HepG2 (cell line): ENCODE results near the gene PRKG1. TPM values are rescaled to one million over a fixed set of nuclear protein-coding genes. Genes with fewer than 3 reads are reported as not detected.

Experiments
- ATAC-seq: fragments of 200-7000 bp; cut with Tn5 transposase; 3 replicates; pipeline ENCODE4 v1.9.1; 2020; ENCODE audit warnings: mild to moderate bottlenecking, moderate library complexity
- BruUV-seq: library from RNA; stranded (reverse); fragments of 400-500 nt; replicated peaks from 2 replicates; lab custom pipeline; 2021; lab: Mats Ljungman, UMichigan
- CTCF ChIA-PET: fragments of 300-600 bp; formaldehyde crosslinking; extraction: SDS; loops from one replicate; lab custom pipeline; 2021; ENCODE audit warnings: low total read pairs, inconsistent platforms, low intra/inter-chr PET ratio; lab: Yijun Ruan, JAX
- POLR2A ChIA-PET: fragments of 350-600 bp; sonication (Branson Sonifier 250); formaldehyde crosslinking; loops from one replicate; lab custom pipeline; 2020; ENCODE audit warnings: antibody characterized with exemption, inconsistent platforms; lab: Yijun Ruan, JAX
- DNase-seq: peaks from one replicate; pipeline ENCODE4 v3.0.0-alpha.2; 2015; ENCODE audit warnings: low spot score
- FAIRE-seq: peaks from 3 replicates; lab custom pipeline; 2011; peaks lifted over from hg19 to GRCh38; lab: Jason Lieb, UNC
- H2AFZ ChIP-seq: one replicate; pipeline ENCODE4 v1.6.1; 2011; ENCODE audit warnings: low read length, inconsistent platforms
- H3K27ac ChIP-seq: fragments of 300-600 bp; 3 replicates; pipeline ENCODE4 v1.8.0; 2011; ENCODE audit warnings: mixed run types, mild to moderate bottlenecking, mixed read lengths, low read length, inconsistent platforms; ENCODE audit not compliant: insufficient read depth; ENCODE audit errors: extremely low read length
- H3K27me3 ChIP-seq, 2 experiments: fragments of 200-600 bp in 1 of 2; 2 replicates in 1 of 2; 3 replicates in 1 of 2; pipeline versions ENCODE4 v1.6.0 to v1.8.0; 2011; ENCODE audit warnings: low read length in 2 of 2, mild to moderate bottlenecking in 2 of 2, moderate library complexity in 2 of 2, inconsistent platforms in 1 of 2; ENCODE audit not compliant: insufficient read depth in 2 of 2, control insufficient read depth in 1 of 2
- H3K36me3 ChIP-seq, 2 experiments: fragments of 200-600 bp in 1 of 2; replicated peaks in 1 of 2; 2 replicates in 1 of 2; 3 replicates in 1 of 2; pipeline versions ENCODE4 v1.5.1 to v1.8.0; 2011; ENCODE audit warnings: low read length in 2 of 2, inconsistent platforms in 1 of 2; ENCODE audit not compliant: insufficient read depth in 2 of 2, control insufficient read depth in 1 of 2
- H3K4me1 ChIP-seq: 2 replicates; pipeline ENCODE4 v1.5.1; 2012; ENCODE audit warnings: low read length, inconsistent platforms; ENCODE audit not compliant: insufficient read depth
- H3K4me2 ChIP-seq: 2 replicates; pipeline ENCODE4 v1.6.0; 2011; ENCODE audit warnings: low read depth, low read length, inconsistent platforms
- H3K4me3 ChIP-seq, 3 experiments: fragments of 200-600 bp in 1 of 3; sonication (generic), shearing (Covaris generic) in 1 of 3; replicated peaks in 1 of 3; 2 replicates each; pipeline ENCODE4 v1.5.1; 2011 to 2016; ENCODE audit warnings: low read length in 3 of 3, inconsistent platforms in 2 of 3, low read depth in 2 of 3, mild to moderate bottlenecking in 2 of 3, control low read depth in 1 of 3, mixed read lengths in 1 of 3; ENCODE audit not compliant: insufficient read depth in 1 of 3
- H3K79me2 ChIP-seq: one replicate; pipeline ENCODE4 v1.6.1; 2011; ENCODE audit warnings: low read length, inconsistent platforms; ENCODE audit not compliant: insufficient read depth
- H3K9ac ChIP-seq: 2 replicates; pipeline ENCODE4 v1.6.0; 2011; ENCODE audit warnings: mild to moderate bottlenecking, low read depth, low read length, inconsistent platforms; ENCODE audit not compliant: insufficient read depth
- H3K9me3 ChIP-seq: 2 replicates; pipeline ENCODE4 v1.5.1; 2012; ENCODE audit warnings: mild to moderate bottlenecking, low read length
- H4K20me1 ChIP-seq: 2 replicates; pipeline ENCODE4 v1.6.0; 2011; ENCODE audit warnings: inconsistent platforms, mild to moderate bottlenecking, low read length, moderate library complexity; ENCODE audit not compliant: insufficient read depth
- DNMT3B ChIP-seq: conservative IDR thresholded peaks from 2 replicates; pipeline ENCODE4 v1.6.1; 2016; ENCODE audit warnings: missing biosample characterization, control low read depth
- MIXL1 ChIP-seq: IDR thresholded peaks from 2 replicates; pipeline ENCODE4 v1.6.1; 2016
- MYNN ChIP-seq: sonication (generic); formaldehyde crosslinking; IDR thresholded peaks from 2 replicates; pipeline ENCODE4 v1.4.0; 2020; ENCODE audit warnings: mild to moderate bottlenecking, low read depth, missing genetic modification reagents
- RXRA ChIP-seq: sonication (generic); formaldehyde crosslinking; IDR thresholded peaks from 2 replicates; pipeline ENCODE4 v1.5.1; 2020; ENCODE audit warnings: missing genetic modification reagents
- SRSF9 ChIP-seq: fragments of 200-400 bp; formaldehyde crosslinking; IDR thresholded peaks from 2 replicates; pipeline ENCODE4 v1.6.1; 2018; ENCODE audit warnings: borderline replicate concordance, mild to moderate bottlenecking, low read depth, low read length; ENCODE audit not compliant: insufficient read depth, poor library complexity, severe bottlenecking
- STAG1 ChIP-seq: sonication (generic); formaldehyde crosslinking; IDR thresholded peaks from 2 replicates; pipeline ENCODE4 v1.4.0; 2020; ENCODE audit warnings: missing genetic modification reagents
- ZNF446 ChIP-seq: sonication (generic); formaldehyde crosslinking; IDR thresholded peaks from 2 replicates; pipeline ENCODE4 v1.5.0; 2020; ENCODE audit warnings: mild to moderate bottlenecking, missing genetic modification reagents
- ZNF550 ChIP-seq: sonication (generic); formaldehyde crosslinking; IDR thresholded peaks from 2 replicates; pipeline ENCODE4 v1.4.0; 2020; ENCODE audit warnings: mild to moderate bottlenecking, missing genetic modification reagents, borderline replicate concordance
- ZNF558 ChIP-seq: sonication (generic); formaldehyde crosslinking; IDR thresholded peaks from 2 replicates; pipeline ENCODE4 v1.9.0; 2022; ENCODE audit warnings: mild to moderate bottlenecking, missing genetic modification reagents, borderline replicate concordance
- ZNF570 ChIP-seq: sonication (generic); formaldehyde crosslinking; IDR thresholded peaks from 2 replicates; pipeline ENCODE4 v1.4.0; 2020; ENCODE audit warnings: mild to moderate bottlenecking, missing genetic modification reagents, borderline replicate concordance
- ZNF792 ChIP-seq: IDR thresholded peaks from 2 replicates; pipeline ENCODE4 v1.6.1; 2016
- WGBS: methylation state at CpG from one replicate; pipeline ENCODE4 v1.1.6; 2017; ENCODE audit warnings: low lambda C conversion rate; 5-methylcytosine and 5-hydroxymethylcytosine counted together
- in situ Hi-C: cut with HindIII; loops from 2 replicates; pipeline ENCODE4 v1.10.0; 2017; ENCODE audit warnings: low pct_unique_long_range_greater_than_20kb; ENCODE audit not compliant: extremely low pct_ligation_motif_present
- intact Hi-C: fragments of 100-400 bp; cut with micrococcal nuclease; formaldehyde crosslinking; loops from one replicate; pipeline ENCODE4 v1.10.0; 2022; ENCODE audit not compliant: unreplicated experiment
- polyA plus RNA-seq, 8 experiments: library from polyadenylated mRNA; depleted of rRNA in 3 of 8; stranded (reverse) in 7 of 8; unstranded in 1 of 8; fragments of >200 nt; fragmentation: Illumina TruSeq in 4 of 8; extraction: Trizol in 4 of 8; gene quantifications; 2 replicates each; pipeline versions ENCODE4 v1.2.1 to v1.2.3, GENCODE V29; 2011 to 2016; ENCODE audit warnings: low read depth in 4 of 8, missing spikeins in 1 of 8, mixed read lengths in 1 of 8; ENCODE audit not compliant: insufficient read depth in 1 of 8
- total RNA-seq, 5 experiments: library from RNA; depleted of rRNA; stranded (reverse); fragments of >200 nt; fragmentation: Illumina TruSeq; extraction: Trizol; gene quantifications; 2 replicates each; pipeline ENCODE4 v1.2.3, GENCODE V29; 2016; ENCODE audit warnings: low read depth in 1 of 5
- TF ChIP-seq, protein P1 (sequence below): sonication (generic); formaldehyde crosslinking; IDR thresholded peaks from 2 replicates; pipeline ENCODE4 v1.5.0; 2020; ENCODE audit warnings: mild to moderate bottlenecking, missing genetic modification reagents, moderate library complexity
- TF ChIP-seq, protein P2 (sequence below): IDR thresholded peaks from 2 replicates; pipeline ENCODE4 v1.6.1; 2016; ENCODE audit warnings: mild to moderate bottlenecking

The PRKG1 gene
- total and polyA plus RNA-seq, 2 of the 13 experiments (the other 11 are each of a cell fraction or from before 2014, with no cell fraction given), result 0.01 TPM; not detected in 1

DNA sequence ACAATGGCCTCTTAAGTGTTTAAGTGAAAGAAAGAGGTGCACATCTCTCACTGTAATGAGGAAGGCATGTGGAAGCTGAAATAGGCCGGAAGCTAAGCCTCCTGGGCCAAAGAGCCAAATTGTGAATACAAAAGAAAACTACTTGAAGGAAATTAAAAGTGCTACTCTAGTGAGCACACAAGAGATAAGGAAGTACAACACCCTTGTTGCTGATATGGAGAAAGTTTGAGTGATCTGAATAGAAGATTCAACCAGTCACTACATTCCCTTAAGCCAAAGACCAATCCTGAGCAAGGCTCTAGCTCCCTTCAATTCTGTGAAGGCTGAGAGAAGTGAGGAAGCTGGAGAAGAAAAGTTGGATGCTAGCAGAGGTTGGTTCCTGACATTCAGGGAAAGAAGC lies 1248.0 kb downstream of the PRKG1 start:
- CTCF ChIA-PET, result no interaction called here
- H3K9me3 ChIP-seq, result no peaks in the 10 kb centered on the region
- FAIRE-seq (no peak), DNase-seq (no peak), ATAC-seq (no peak)
- H3K36me3 ChIP-seq, result no peaks in the 10 kb centered on the region
- WGBS, result 84% methylated on average over 1 of the region's 1 CpG
- BruUV-seq, result no TSS peak
- no peak overlapping the region for H3K27ac ChIP-seq
- no peak for TF ChIP-seq ZNF550 (CRISPR knock-in tag)
- no peak for TF ChIP-seq MIXL1
- TF ChIP-seq DNMT3B (CRISPR knock-in tag), result no peak
- TF ChIP-seq ZNF446 (CRISPR knock-in tag), result no peak
- TF ChIP-seq ZNF558, result no peak
- TF ChIP-seq, protein P1, sequence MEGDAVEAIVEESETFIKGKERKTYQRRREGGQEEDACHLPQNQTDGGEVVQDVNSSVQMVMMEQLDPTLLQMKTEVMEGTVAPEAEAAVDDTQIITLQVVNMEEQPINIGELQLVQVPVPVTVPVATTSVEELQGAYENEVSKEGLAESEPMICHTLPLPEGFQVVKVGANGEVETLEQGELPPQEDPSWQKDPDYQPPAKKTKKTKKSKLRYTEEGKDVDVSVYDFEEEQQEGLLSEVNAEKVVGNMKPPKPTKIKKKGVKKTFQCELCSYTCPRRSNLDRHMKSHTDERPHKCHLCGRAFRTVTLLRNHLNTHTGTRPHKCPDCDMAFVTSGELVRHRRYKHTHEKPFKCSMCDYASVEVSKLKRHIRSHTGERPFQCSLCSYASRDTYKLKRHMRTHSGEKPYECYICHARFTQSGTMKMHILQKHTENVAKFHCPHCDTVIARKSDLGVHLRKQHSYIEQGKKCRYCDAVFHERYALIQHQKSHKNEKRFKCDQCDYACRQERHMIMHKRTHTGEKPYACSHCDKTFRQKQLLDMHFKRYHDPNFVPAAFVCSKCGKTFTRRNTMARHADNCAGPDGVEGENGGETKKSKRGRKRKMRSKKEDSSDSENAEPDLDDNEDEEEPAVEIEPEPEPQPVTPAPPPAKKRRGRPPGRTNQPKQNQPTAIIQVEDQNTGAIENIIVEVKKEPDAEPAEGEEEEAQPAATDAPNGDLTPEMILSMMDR (CRISPR knock-in tag), result no peak
- no peak for TF ChIP-seq SRSF9
- TF ChIP-seq ZNF570, result no peak
- TF ChIP-seq RXRA (CRISPR knock-in tag), result no peak
- TF ChIP-seq STAG1 (CRISPR knock-in tag), result no peak
- TF ChIP-seq ZNF792 (CRISPR knock-in tag), result no peak
- TF ChIP-seq, protein P2, sequence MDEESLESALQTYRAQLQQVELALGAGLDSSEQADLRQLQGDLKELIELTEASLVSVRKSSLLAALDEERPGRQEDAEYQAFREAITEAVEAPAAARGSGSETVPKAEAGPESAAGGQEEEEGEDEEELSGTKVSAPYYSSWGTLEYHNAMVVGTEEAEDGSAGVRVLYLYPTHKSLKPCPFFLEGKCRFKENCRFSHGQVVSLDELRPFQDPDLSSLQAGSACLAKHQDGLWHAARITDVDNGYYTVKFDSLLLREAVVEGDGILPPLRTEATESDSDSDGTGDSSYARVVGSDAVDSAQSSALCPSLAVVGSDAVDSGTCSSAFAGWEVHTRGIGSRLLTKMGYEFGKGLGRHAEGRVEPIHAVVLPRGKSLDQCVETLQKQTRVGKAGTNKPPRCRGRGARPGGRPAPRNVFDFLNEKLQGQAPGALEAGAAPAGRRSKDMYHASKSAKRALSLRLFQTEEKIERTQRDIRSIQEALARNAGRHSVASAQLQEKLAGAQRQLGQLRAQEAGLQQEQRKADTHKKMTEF (CRISPR knock-in tag), result no peak
- TF ChIP-seq MYNN (CRISPR knock-in tag), result no peak
- in situ Hi-C loops (no loop called here), intact Hi-C loops (no loop called here)
- H3K4me1 ChIP-seq, result no peaks in the 10 kb centered on the region
- no peaks in the 10 kb centered on the region for H4K20me1 ChIP-seq
- H3K27me3 ChIP-seq, result no peaks in the 10 kb centered on the region
- no peak overlapping the region for H3K4me2 ChIP-seq
- POLR2A ChIA-PET, result no interaction called here
- no peak overlapping the region for H3K4me3 ChIP-seq
- H3K79me2 ChIP-seq, result no peaks in the 10 kb centered on the region
- H2AFZ ChIP-seq, result no peak overlapping the region
- no peak overlapping the region for H3K9ac ChIP-seq
